WTC11 (cell line): ENCODE data around the gene ECE1. TPM values are rescaled to one million over a fixed set of nuclear protein-coding genes. Genes with fewer than 3 reads are reported as not detected.

Experiments
- ATAC-seq: fragments of 200-7000 bp; cut with Tn5 transposase; 2 replicates; pipeline ENCODE4 v1.10.0; 2021; ENCODE audit warnings: mild to moderate bottlenecking, moderate library complexity
- CTCF ChIA-PET: fragments of 300-600 bp; sonication (Branson Sonifier 250); formaldehyde crosslinking; loops from one replicate; lab custom pipeline; 2021; ENCODE audit warnings: antibody characterized with exemption; lab: Charles Lee
- POLR2A ChIA-PET: fragments of 350-600 bp; sonication (Branson Sonifier 250); formaldehyde crosslinking; loops from one replicate; lab custom pipeline; 2021; ENCODE audit warnings: antibody characterized with exemption; lab: Charles Lee
- DNase-seq: peaks from one replicate; pipeline ENCODE4 v3.0.0; 2021; ENCODE audit warnings: low spot score
- H3K27ac Mint-ChIP-seq: 2 replicates; pipeline ENCODE4 v1.8.0; 2021; ENCODE audit warnings: mixed read lengths
- H3K27me3 Mint-ChIP-seq: 2 replicates; pipeline ENCODE4 v1.8.0; 2021; ENCODE audit warnings: low read depth, mild to moderate bottlenecking, moderate library complexity, mixed read lengths
- H3K36me3 Mint-ChIP-seq: 2 replicates; pipeline ENCODE4 v1.8.0; 2021; ENCODE audit warnings: mixed read lengths
- H3K4me1 Mint-ChIP-seq: 2 replicates; pipeline ENCODE4 v1.8.0; 2022; ENCODE audit warnings: mixed read lengths
- H3K4me3 Mint-ChIP-seq: 2 replicates; pipeline ENCODE4 v1.8.0; 2021; ENCODE audit warnings: mild to moderate bottlenecking, moderate library complexity, mixed read lengths
- H3K9me3 Mint-ChIP-seq: 2 replicates; pipeline ENCODE4 v1.8.0; 2021; ENCODE audit warnings: mixed read lengths
- ATF1 ChIP-seq: sonication (generic); formaldehyde crosslinking; IDR thresholded peaks from 2 replicates; pipeline ENCODE4 v1.8.1; 2023; ENCODE audit warnings: mild to moderate bottlenecking, moderate library complexity, missing genetic modification reagents
- ELF4 ChIP-seq: sonication (generic); formaldehyde crosslinking; IDR thresholded peaks from 2 replicates; pipeline ENCODE4 v1.8.1; 2022; ENCODE audit warnings: low read depth, mild to moderate bottlenecking, moderate library complexity, missing genetic modification reagents
- FOXK1 ChIP-seq: sonication (generic); formaldehyde crosslinking; IDR thresholded peaks from 2 replicates; pipeline ENCODE4 v1.8.0; 2022; ENCODE audit warnings: mild to moderate bottlenecking, moderate library complexity, missing genetic modification reagents
- GABPB1 ChIP-seq: sonication (generic); formaldehyde crosslinking; IDR thresholded peaks from 2 replicates; pipeline ENCODE4 v1.8.1; 2023; ENCODE audit warnings: mild to moderate bottlenecking, missing genetic modification reagents
- JUN ChIP-seq: sonication (generic); formaldehyde crosslinking; IDR thresholded peaks from 2 replicates; pipeline ENCODE4 v1.8.0; 2023; ENCODE audit warnings: mild to moderate bottlenecking, missing genetic modification reagents
- MAX ChIP-seq: sonication (generic); formaldehyde crosslinking; IDR thresholded peaks from 2 replicates; pipeline ENCODE4 v1.8.0; 2022; ENCODE audit warnings: mild to moderate bottlenecking, missing genetic modification reagents
- MLX ChIP-seq: sonication (generic); formaldehyde crosslinking; IDR thresholded peaks from 2 replicates; pipeline ENCODE4 v1.8.1; 2023; ENCODE audit warnings: mild to moderate bottlenecking, missing genetic modification reagents, moderate library complexity
- OVOL2 ChIP-seq: fragments of 250-450 bp; sonication (Bioruptor Pico); IDR thresholded peaks from 2 replicates; pipeline ENCODE4 v1.9.0; 2021; ENCODE audit warnings: mild to moderate bottlenecking, borderline replicate concordance
- SMAD3 ChIP-seq: sonication (generic); formaldehyde crosslinking; IDR thresholded peaks from 2 replicates; pipeline ENCODE4 v1.8.0; 2022; ENCODE audit warnings: missing genetic modification reagents, mild to moderate bottlenecking, borderline replicate concordance
- ZNF121 ChIP-seq: sonication (generic); formaldehyde crosslinking; IDR thresholded peaks from 2 replicates; pipeline ENCODE4 v1.8.0; 2023; ENCODE audit warnings: missing genetic modification reagents
- ZNF423 ChIP-seq: fragments of 250-450 bp; sonication (Bioruptor Pico); IDR thresholded peaks from 2 replicates; pipeline ENCODE4 v2.1.2; 2022; ENCODE audit warnings: mild to moderate bottlenecking, moderate library complexity
- total RNA-seq: library from RNA; stranded (reverse); gene quantifications from 3 replicates; pipeline ENCODE4 v1.2.3, GENCODE V29; 2021
- TF ChIP-seq, protein P1 (sequence below): sonication (generic); formaldehyde crosslinking; IDR thresholded peaks from 2 replicates; pipeline ENCODE4 v1.8.1; 2023; ENCODE audit warnings: mild to moderate bottlenecking, missing genetic modification reagents, borderline replicate concordance
- TF ChIP-seq, protein P2 (sequence below): sonication (generic); formaldehyde crosslinking; IDR thresholded peaks from 2 replicates; pipeline ENCODE4 v1.8.0; 2022; ENCODE audit warnings: mild to moderate bottlenecking, missing genetic modification reagents
- TF ChIP-seq, protein P3 (sequence below): fragments of 200-600 bp; IDR thresholded peaks from 2 replicates; pipeline ENCODE4 v1.8.0; 2022; ENCODE audit warnings: antibody characterized with exemption
- TF ChIP-seq, protein P4 (sequence below): fragments of 250-450 bp; sonication (Bioruptor Pico); IDR thresholded peaks from 2 replicates; pipeline ENCODE4 v1.9.0; 2021; ENCODE audit warnings: moderate library complexity, mild to moderate bottlenecking, inconsistent platforms, borderline replicate concordance
- TF ChIP-seq, protein P5 (sequence below): fragments of 250-450 bp; sonication (Bioruptor Pico); IDR thresholded peaks from 2 replicates; pipeline ENCODE4 v1.9.0; 2021; ENCODE audit warnings: mild to moderate bottlenecking

Gene ECE1
- total RNA-seq, 1 experiment from 2014 or later: 45.0 TPM

DNA sequence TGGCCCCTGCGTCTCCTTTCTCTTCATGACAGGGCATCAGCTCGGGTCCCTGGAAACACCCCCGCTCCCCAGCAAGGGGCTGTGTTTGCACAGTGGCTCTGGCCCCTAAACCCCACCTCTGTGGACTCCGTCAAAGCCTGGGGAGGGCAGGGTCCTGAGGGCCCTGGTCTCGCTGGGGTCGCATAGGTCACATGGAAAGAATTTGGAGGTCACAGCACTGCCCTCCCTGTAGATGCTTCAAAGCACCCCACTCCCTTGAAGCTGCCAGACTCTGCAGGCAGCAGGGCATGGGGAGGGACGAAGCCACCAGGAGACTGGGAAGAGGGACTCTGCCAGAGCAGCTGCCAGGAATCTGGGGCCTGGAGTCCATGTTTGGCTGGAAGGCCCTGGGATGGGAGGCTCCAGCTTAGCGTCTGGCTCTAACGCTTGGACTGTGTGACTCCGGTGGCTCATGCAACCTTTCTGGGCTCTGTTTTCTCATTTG, 36.6 kb upstream of the ECE1 start (continued):
- TF ChIP-seq, protein P1, sequence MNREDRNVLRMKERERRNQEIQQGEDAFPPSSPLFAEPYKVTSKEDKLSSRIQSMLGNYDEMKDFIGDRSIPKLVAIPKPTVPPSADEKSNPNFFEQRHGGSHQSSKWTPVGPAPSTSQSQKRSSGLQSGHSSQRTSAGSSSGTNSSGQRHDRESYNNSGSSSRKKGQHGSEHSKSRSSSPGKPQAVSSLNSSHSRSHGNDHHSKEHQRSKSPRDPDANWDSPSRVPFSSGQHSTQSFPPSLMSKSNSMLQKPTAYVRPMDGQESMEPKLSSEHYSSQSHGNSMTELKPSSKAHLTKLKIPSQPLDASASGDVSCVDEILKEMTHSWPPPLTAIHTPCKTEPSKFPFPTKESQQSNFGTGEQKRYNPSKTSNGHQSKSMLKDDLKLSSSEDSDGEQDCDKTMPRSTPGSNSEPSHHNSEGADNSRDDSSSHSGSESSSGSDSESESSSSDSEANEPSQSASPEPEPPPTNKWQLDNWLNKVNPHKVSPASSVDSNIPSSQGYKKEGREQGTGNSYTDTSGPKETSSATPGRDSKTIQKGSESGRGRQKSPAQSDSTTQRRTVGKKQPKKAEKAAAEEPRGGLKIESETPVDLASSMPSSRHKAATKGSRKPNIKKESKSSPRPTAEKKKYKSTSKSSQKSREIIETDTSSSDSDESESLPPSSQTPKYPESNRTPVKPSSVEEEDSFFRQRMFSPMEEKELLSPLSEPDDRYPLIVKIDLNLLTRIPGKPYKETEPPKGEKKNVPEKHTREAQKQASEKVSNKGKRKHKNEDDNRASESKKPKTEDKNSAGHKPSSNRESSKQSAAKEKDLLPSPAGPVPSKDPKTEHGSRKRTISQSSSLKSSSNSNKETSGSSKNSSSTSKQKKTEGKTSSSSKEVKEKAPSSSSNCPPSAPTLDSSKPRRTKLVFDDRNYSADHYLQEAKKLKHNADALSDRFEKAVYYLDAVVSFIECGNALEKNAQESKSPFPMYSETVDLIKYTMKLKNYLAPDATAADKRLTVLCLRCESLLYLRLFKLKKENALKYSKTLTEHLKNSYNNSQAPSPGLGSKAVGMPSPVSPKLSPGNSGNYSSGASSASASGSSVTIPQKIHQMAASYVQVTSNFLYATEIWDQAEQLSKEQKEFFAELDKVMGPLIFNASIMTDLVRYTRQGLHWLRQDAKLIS: no peak
- TF ChIP-seq, protein P2, sequence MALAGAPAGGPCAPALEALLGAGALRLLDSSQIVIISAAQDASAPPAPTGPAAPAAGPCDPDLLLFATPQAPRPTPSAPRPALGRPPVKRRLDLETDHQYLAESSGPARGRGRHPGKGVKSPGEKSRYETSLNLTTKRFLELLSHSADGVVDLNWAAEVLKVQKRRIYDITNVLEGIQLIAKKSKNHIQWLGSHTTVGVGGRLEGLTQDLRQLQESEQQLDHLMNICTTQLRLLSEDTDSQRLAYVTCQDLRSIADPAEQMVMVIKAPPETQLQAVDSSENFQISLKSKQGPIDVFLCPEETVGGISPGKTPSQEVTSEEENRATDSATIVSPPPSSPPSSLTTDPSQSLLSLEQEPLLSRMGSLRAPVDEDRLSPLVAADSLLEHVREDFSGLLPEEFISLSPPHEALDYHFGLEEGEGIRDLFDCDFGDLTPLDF (CRISPR knock-in tag): no peak
- no peak for TF ChIP-seq ELF4 (CRISPR knock-in tag)
- TF ChIP-seq MLX: no peak
- TF ChIP-seq MAX (CRISPR knock-in tag): no peak
- no peak for TF ChIP-seq ZNF423
- TF ChIP-seq, protein P3, sequence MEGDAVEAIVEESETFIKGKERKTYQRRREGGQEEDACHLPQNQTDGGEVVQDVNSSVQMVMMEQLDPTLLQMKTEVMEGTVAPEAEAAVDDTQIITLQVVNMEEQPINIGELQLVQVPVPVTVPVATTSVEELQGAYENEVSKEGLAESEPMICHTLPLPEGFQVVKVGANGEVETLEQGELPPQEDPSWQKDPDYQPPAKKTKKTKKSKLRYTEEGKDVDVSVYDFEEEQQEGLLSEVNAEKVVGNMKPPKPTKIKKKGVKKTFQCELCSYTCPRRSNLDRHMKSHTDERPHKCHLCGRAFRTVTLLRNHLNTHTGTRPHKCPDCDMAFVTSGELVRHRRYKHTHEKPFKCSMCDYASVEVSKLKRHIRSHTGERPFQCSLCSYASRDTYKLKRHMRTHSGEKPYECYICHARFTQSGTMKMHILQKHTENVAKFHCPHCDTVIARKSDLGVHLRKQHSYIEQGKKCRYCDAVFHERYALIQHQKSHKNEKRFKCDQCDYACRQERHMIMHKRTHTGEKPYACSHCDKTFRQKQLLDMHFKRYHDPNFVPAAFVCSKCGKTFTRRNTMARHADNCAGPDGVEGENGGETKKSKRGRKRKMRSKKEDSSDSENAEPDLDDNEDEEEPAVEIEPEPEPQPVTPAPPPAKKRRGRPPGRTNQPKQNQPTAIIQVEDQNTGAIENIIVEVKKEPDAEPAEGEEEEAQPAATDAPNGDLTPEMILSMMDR: no peak
- TF ChIP-seq GABPB1 (CRISPR knock-in tag): no peak

DNA sequence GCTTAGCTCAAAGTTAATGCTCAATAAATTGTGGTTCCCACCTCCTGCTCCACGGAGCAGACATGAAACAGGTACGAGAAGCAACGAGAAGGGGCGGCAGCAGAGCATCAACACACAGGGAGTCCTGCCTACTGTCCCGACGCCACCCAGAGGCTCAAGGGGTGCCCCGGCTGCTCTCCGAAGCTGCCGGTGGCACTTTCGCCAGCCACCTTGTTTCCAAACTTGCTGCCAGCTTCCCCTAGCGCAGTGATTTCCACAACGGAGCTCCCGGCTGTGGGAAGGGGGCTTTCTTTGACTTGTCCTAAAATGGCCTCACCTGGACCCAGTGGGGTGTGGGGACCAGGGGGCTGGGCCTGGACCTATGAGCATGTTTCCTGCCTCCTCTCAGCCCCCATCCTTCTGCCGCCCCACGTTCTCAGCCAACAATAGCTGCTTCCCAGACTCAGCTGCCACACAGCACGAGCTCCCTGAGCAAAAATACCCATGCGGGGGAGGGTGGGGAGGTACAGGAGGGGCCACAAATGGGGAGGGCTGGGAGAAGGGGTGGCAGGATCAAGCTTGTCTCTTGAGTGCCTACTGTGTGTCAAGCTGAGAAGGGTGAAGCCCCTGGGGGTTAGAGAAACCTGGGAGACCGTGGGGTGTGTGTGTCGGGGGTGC, 35.6 kb upstream of the ECE1 start:
- Mint-ChIP-seq H3K9me3 (no peaks in the 10 kb centered on the region; the same call in 1 of the 2 replicates), H3K4me1 (peaks cover 93% of the 10 kb centered on the region), H3K36me3 (no peaks in the 10 kb centered on the region; the same call in 1 of the 2 replicates), H3K4me3 (no peak overlapping the region), H3K27ac (peak overlapping the region; percentile 29), H3K27me3 (no peaks in the 10 kb centered on the region)
- DNase-seq: no peak
- CTCF ChIA-PET: interaction anchor here (0.6 to 11.8 kb wide), 11 partner anchors 9 to 211 kb away, joined by 3 to 178 read pairs (median 10); no protein-coding TSS in a partner anchor
- POLR2A ChIA-PET: no interaction called here
- ATAC-seq: no peak
- TF ChIP-seq OVOL2 (CRISPR knock-in tag): no peak
- TF ChIP-seq ZNF121 (CRISPR knock-in tag): peak; percentile 55; the same call in 1 of the 2 replicates

DNA sequence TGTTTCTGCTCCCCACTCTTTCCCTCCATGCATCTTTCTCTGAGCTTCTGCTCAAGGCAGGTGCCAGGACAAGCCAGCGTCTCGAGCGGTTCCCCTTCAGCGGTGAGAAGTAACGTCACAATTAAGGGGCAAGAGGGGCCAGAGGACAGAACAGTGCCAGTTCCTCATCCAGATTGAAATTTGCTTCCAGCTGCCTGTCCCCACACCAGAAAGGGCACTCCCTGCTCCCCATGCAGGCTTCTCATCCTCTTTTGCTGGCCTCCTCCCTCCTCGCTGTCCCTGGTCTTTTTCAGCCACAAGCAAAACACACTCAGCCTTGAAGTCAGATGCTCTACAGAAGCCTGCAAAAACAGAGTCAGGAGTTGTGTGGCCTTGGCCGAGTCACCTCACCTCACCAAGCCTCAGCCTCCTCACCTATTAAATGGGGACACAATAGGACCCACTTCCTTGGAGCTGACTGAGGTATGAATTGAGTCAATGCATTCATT, 35.0 kb upstream of the ECE1 start:
- peak overlapping the region; percentile 20 for H3K27ac Mint-ChIP-seq
- TF ChIP-seq, protein P4, sequence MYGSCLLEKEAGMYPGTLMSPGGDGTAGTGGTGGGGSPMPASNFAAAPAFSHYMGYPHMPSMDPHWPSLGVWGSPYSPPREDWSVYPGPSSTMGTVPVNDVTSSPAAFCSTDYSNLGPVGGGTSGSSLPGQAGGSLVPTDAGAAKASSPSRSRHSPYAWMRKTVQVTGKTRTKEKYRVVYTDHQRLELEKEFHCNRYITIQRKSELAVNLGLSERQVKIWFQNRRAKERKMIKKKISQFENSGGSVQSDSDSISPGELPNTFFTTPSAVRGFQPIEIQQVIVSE (CRISPR knock-in tag): no peak
- TF ChIP-seq, protein P5, sequence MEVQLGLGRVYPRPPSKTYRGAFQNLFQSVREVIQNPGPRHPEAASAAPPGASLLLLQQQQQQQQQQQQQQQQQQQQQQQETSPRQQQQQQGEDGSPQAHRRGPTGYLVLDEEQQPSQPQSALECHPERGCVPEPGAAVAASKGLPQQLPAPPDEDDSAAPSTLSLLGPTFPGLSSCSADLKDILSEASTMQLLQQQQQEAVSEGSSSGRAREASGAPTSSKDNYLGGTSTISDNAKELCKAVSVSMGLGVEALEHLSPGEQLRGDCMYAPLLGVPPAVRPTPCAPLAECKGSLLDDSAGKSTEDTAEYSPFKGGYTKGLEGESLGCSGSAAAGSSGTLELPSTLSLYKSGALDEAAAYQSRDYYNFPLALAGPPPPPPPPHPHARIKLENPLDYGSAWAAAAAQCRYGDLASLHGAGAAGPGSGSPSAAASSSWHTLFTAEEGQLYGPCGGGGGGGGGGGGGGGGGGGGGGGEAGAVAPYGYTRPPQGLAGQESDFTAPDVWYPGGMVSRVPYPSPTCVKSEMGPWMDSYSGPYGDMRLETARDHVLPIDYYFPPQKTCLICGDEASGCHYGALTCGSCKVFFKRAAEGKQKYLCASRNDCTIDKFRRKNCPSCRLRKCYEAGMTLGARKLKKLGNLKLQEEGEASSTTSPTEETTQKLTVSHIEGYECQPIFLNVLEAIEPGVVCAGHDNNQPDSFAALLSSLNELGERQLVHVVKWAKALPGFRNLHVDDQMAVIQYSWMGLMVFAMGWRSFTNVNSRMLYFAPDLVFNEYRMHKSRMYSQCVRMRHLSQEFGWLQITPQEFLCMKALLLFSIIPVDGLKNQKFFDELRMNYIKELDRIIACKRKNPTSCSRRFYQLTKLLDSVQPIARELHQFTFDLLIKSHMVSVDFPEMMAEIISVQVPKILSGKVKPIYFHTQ (CRISPR knock-in tag): no peak
- no peak for TF ChIP-seq ZNF121 (CRISPR knock-in tag)
- TF ChIP-seq, protein P3: no peak
- TF ChIP-seq GABPB1 (CRISPR knock-in tag): no peak
- no peak for TF ChIP-seq ATF1 (CRISPR knock-in tag)
- no peak for TF ChIP-seq SMAD3
- no peak for TF ChIP-seq FOXK1 (CRISPR knock-in tag)
- no peak for TF ChIP-seq JUN

More for the DNA sequence above, 35.0 kb upstream of the ECE1 start:
- H3K9me3 Mint-ChIP-seq: no peaks in the 10 kb centered on the region; the same call in 1 of the 2 replicates
- no peak overlapping the region for H3K4me3 Mint-ChIP-seq
- no peaks in the 10 kb centered on the region; the same call in 1 of the 2 replicates for H3K36me3 Mint-ChIP-seq
- no peaks in the 10 kb centered on the region for H3K27me3 Mint-ChIP-seq
- no peak for ATAC-seq
- ChIA-PET POLR2A (no interaction called here), CTCF (interaction anchor here (0.7 to 11.8 kb wide), 13 partner anchors 9 to 130 kb away, joined by 3 to 178 read pairs (median 11); no protein-coding TSS in a partner anchor)
- no peak for DNase-seq
- H3K4me1 Mint-ChIP-seq: peaks cover 93% of the 10 kb centered on the region
